ENCODE data around the gene PGAP1. TPM values are rescaled to one million over a fixed set of nuclear protein-coding genes. Genes with fewer than 3 reads are reported as not detected.

Gene PGAP1
- total and polyA plus RNA-seq, 4 experiments from 2014 or later: 0.43 to 9.1 (median 4.5) TPM

GRCh38 chr2:196934672-196935071, 8.2 kb upstream of the PGAP1 start:
- Histone ChIP-seq H3K4me1 (ENCODE audit: insufficient read depth, low read length) (peaks cover 19% of the 10 kb centered on the region), H3K36me3 (ENCODE audit: insufficient read depth, low read length) (no peaks in the 10 kb centered on the region), H3K27me3 (ENCODE audit: insufficient read depth, low read length) (no peaks in the 10 kb centered on the region), H3K27ac (ENCODE audit: low read depth, low read length) (no peak overlapping the region), H3K4me3 (ENCODE audit: low read length in 2 of 2) (no peak overlapping the region), H3K9me3 (ENCODE audit: control insufficient read depth in 1 of 2, low read length in 2 of 2) (no peaks in the 10 kb centered on the region)
- no peak for DNase-seq
- CTCF ChIA-PET (ENCODE audit: partially characterized antibody): no interaction called here
- no peaks in the 10 kb centered on the region for H3K36me3 Mint-ChIP-seq
- no peaks in the 10 kb centered on the region for H3K9me3 Mint-ChIP-seq
- no peaks in the 10 kb centered on the region for H3K27me3 Mint-ChIP-seq
- no peak overlapping the region for H3K27ac Mint-ChIP-seq
- intact Hi-C loops (cut with micrococcal nuclease): no loop called here
- peaks cover 0 to 4% (median 1%) of the 10 kb centered on the region in 4 donors for H3K4me1 Mint-ChIP-seq
- no peak overlapping the region for H3K4me3 Mint-ChIP-seq
- POLR2A ChIA-PET (ENCODE audit: partially characterized antibody): no interaction called here

DNA sequence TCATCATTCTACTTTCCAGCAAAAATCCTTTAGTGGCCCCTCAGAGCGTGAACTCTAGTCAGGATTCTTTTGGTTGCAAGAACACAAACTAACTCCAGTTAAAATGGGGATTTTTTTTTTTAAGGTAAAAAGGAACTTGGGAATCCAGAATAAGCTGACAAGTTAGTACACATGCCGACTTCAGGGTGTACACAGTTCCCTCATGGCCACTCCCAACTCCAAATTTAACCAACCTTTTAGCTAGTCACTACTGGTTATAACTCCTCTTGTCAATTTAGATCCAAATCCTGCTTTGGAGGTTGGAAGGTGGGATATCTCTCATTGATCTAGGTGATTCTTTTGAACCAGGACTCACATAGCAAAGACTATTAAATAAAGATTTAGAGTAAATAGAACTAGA, 5.0 kb upstream of the PGAP1 start:
- intact Hi-C loops (cut with micrococcal nuclease): no loop called here
- no peaks in the 10 kb centered on the region for H3K9me3 Mint-ChIP-seq
- Histone ChIP-seq H3K9me3 (ENCODE audit: control insufficient read depth in 1 of 2, low read length in 2 of 2) (no peaks in the 10 kb centered on the region), H3K27me3 (ENCODE audit: insufficient read depth, low read length) (no peaks in the 10 kb centered on the region), H3K27ac (ENCODE audit: low read depth, low read length) (no peak overlapping the region), H3K36me3 (ENCODE audit: insufficient read depth, low read length) (no peaks in the 10 kb centered on the region), H3K4me3 (ENCODE audit: low read length in 2 of 2) (no peak overlapping the region), H3K4me1 (ENCODE audit: insufficient read depth, low read length) (peaks cover 28% of the 10 kb centered on the region)
- ChIA-PET POLR2A (ENCODE audit: partially characterized antibody) (no interaction called here), CTCF (ENCODE audit: partially characterized antibody) (no interaction called here)
- H3K27me3 Mint-ChIP-seq: no peaks in the 10 kb centered on the region
- peaks cover 0 to 11% of the 10 kb centered on the region in 2 donors for H3K36me3 Mint-ChIP-seq
- H3K27ac Mint-ChIP-seq: no peak overlapping the region
- no peak for DNase-seq
- no peak overlapping the region for H3K4me3 Mint-ChIP-seq
- H3K4me1 Mint-ChIP-seq: peaks cover 10 to 12% (median 11%) of the 10 kb centered on the region in 4 donors

GRCh38 chr2:196927376-196928225, 1.1 kb upstream of the PGAP1 start:
- Mint-ChIP-seq H3K4me3 (peak overlapping the region; percentile 92 to 98 (median 96)), H3K4me1 (peaks cover 22 to 32% (median 27%) of the 10 kb centered on the region in 4 donors), H3K27ac (peak overlapping the region; percentile 93 to 98 (median 95)), H3K9me3 (no peaks in the 10 kb centered on the region), H3K36me3 (peaks cover 0 to 20% of the 10 kb centered on the region in 2 donors), H3K27me3 (no peaks in the 10 kb centered on the region)
- Histone ChIP-seq H3K27ac (ENCODE audit: low read depth, low read length) (peak overlapping the region; percentile 71), H3K9me3 (ENCODE audit: control insufficient read depth in 1 of 2, low read length in 2 of 2) (no peaks in the 10 kb centered on the region), H3K36me3 (ENCODE audit: insufficient read depth, low read length) (no peaks in the 10 kb centered on the region), H3K4me1 (ENCODE audit: insufficient read depth, low read length) (peaks cover 39% of the 10 kb centered on the region), H3K27me3 (ENCODE audit: insufficient read depth, low read length) (no peaks in the 10 kb centered on the region), H3K4me3 (ENCODE audit: low read length in 2 of 2) (peak overlapping the region; percentile 19 to 78)
- POLR2A ChIA-PET (ENCODE audit: partially characterized antibody): interaction anchor here (1.1 to 4.5 kb wide), 6 partner anchors 11 to 525 kb away, joined by 3 to 26 read pairs (median 4); partner anchors contain the start of genes GTF3C3 and SF3B1
- peak; percentile 58 to 78 (median 65) for DNase-seq
- CTCF ChIA-PET (ENCODE audit: partially characterized antibody): interaction anchor here (1.3 to 3.2 kb wide), 2 partner anchors 10 to 128 kb away, joined by 3 to 9 read pairs; no protein-coding TSS in a partner anchor
- intact Hi-C loops (cut with micrococcal nuclease): loop anchor here (5.0 kb wide), 2 partner anchors 60 to 130 kb away; partner anchors contain the start of gene GTF3C3

GRCh38 chr2:196925768-196926561, 542 bp downstream of the PGAP1 start:
- intact Hi-C loops (cut with micrococcal nuclease): loop anchor here (1.0 to 5.0 kb wide), 3 partner anchors 8 to 129 kb away; partner anchors contain the start of gene GTF3C3
- CTCF ChIA-PET (ENCODE audit: partially characterized antibody): interaction anchor here (3.2 kb wide), 1 partner anchor 12 kb away, joined by 9 read pairs; no protein-coding TSS in a partner anchor

DNA sequence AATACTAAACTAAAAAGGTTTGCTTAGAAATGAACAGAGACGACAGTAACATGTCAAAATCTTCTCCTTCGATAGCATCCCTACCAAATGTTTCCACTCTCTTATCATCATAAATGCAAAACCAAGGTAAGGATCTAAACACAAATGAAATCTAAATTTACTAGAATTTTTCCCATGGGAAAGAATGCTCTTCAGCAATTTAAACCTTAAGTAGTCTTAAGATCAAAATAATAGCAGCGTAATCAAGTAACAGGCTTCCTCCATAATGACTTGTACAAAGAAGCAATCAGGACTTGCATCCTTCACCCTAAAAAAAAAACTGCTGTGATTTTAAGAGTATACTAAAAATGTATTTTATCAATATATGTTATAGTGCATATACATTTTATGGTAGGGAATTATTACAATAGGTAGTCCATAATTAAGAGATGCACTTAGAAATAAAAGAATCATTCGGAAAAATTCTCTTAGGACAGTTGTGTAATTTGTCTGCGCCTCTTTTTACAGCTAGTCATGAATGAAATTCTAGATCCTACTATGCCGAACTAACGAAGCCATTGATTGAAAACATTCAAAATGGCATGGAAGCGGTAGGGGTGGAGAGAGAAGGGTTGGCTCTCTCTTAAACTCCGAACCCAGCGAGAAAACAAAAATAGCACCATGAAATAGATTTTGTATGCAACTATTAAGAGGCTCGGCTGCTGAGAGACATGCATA, 1.3 kb downstream of the PGAP1 start:
- Histone ChIP-seq H3K9me3 (ENCODE audit: control insufficient read depth in 1 of 2, low read length in 2 of 2) (no peaks in the 10 kb centered on the region), H3K27ac (ENCODE audit: low read depth, low read length) (no peak overlapping the region), H3K4me1 (ENCODE audit: insufficient read depth, low read length) (peaks cover 28% of the 10 kb centered on the region), H3K36me3 (ENCODE audit: insufficient read depth, low read length) (no peaks in the 10 kb centered on the region), H3K27me3 (ENCODE audit: insufficient read depth, low read length) (no peaks in the 10 kb centered on the region), H3K4me3 (ENCODE audit: low read length in 2 of 2) (peak overlapping the region; percentile 78 to 86)
- Mint-ChIP-seq H3K4me1 (peaks cover 28 to 35% (median 30%) of the 10 kb centered on the region in 4 donors), H3K9me3 (no peaks in the 10 kb centered on the region), H3K27ac (peak overlapping the region; percentile 84 to 95 (median 93)), H3K36me3 (peaks cover 0 to 20% of the 10 kb centered on the region in 2 donors), H3K27me3 (no peaks in the 10 kb centered on the region), H3K4me3 (peak overlapping the region; percentile 92 to 98 (median 96))
- intact Hi-C loops (cut with micrococcal nuclease): loop anchor here (5.0 kb wide), 2 partner anchors 62 to 128 kb away; partner anchors contain the start of gene GTF3C3
- CTCF ChIA-PET (ENCODE audit: partially characterized antibody): interaction anchor here (1.1 to 3.2 kb wide), 2 partner anchors 13 to 174 kb away, joined by 3 to 9 read pairs; no protein-coding TSS in a partner anchor
- no peak for DNase-seq
- POLR2A ChIA-PET (ENCODE audit: partially characterized antibody): interaction anchor here (4.5 kb wide), 1 partner anchor 9 kb away, joined by 26 read pairs; no protein-coding TSS in a partner anchor

More at GRCh38 chr2:196925768-196926561, 542 bp downstream of the PGAP1 start:
- peak in 4 of 5 donors; percentile 6 to 24 (median 12) for DNase-seq
- peak overlapping the region; percentile 92 to 98 (median 96) for H3K4me3 Mint-ChIP-seq
- Histone ChIP-seq H3K4me3 (ENCODE audit: low read length in 2 of 2) (peak overlapping the region; percentile 78 to 86), H3K27me3 (ENCODE audit: insufficient read depth, low read length) (no peaks in the 10 kb centered on the region), H3K9me3 (ENCODE audit: control insufficient read depth in 1 of 2, low read length in 2 of 2) (no peaks in the 10 kb centered on the region), H3K27ac (ENCODE audit: low read depth, low read length) (peak overlapping the region; percentile 71), H3K4me1 (ENCODE audit: insufficient read depth, low read length) (peaks cover 28% of the 10 kb centered on the region), H3K36me3 (ENCODE audit: insufficient read depth, low read length) (no peaks in the 10 kb centered on the region)
- H3K36me3 Mint-ChIP-seq: peaks cover 0 to 20% of the 10 kb centered on the region in 2 donors
- H3K9me3 Mint-ChIP-seq: no peaks in the 10 kb centered on the region
- POLR2A ChIA-PET (ENCODE audit: partially characterized antibody): interaction anchor here (0.5 to 4.5 kb wide), 4 partner anchors 10 to 597 kb away, joined by 3 to 26 read pairs (median 8); partner anchors contain the start of gene GTF3C3
- peak overlapping the region; percentile 84 to 95 (median 93) for H3K27ac Mint-ChIP-seq
- H3K27me3 Mint-ChIP-seq: no peaks in the 10 kb centered on the region
- H3K4me1 Mint-ChIP-seq: peaks cover 27 to 34% (median 30%) of the 10 kb centered on the region in 4 donors

GRCh38 chr2:196924051-196924450, 2.5 kb downstream of the PGAP1 start:
- Histone ChIP-seq H3K27me3 (ENCODE audit: insufficient read depth, low read length) (no peaks in the 10 kb centered on the region), H3K4me3 (ENCODE audit: low read length in 2 of 2) (no peak overlapping the region), H3K9me3 (ENCODE audit: control insufficient read depth in 1 of 2, low read length in 2 of 2) (no peaks in the 10 kb centered on the region), H3K4me1 (ENCODE audit: insufficient read depth, low read length) (peaks cover 28% of the 10 kb centered on the region), H3K36me3 (ENCODE audit: insufficient read depth, low read length) (no peaks in the 10 kb centered on the region), H3K27ac (ENCODE audit: low read depth, low read length) (no peak overlapping the region)
- peak overlapping the region in 3 of 8 donors; percentile 22 to 98 (median 25) for H3K4me3 Mint-ChIP-seq
- peaks cover 6 to 24% of the 10 kb centered on the region in 2 donors for H3K36me3 Mint-ChIP-seq
- no peak overlapping the region for H3K27ac Mint-ChIP-seq
- CTCF ChIA-PET (ENCODE audit: partially characterized antibody): interaction anchor here (1.1 kb wide), 1 partner anchor 173 kb away, joined by 3 read pairs; no protein-coding TSS in a partner anchor
- no peaks in the 10 kb centered on the region for H3K27me3 Mint-ChIP-seq
- intact Hi-C loops (cut with micrococcal nuclease): no loop called here
- no peak for DNase-seq
- POLR2A ChIA-PET (ENCODE audit: partially characterized antibody): interaction anchor here (4.5 kb wide), 1 partner anchor 8 kb away, joined by 26 read pairs; no protein-coding TSS in a partner anchor
- H3K4me1 Mint-ChIP-seq: peaks cover 28 to 36% (median 30%) of the 10 kb centered on the region in 4 donors
- H3K9me3 Mint-ChIP-seq: no peaks in the 10 kb centered on the region

Data from CD4-positive, alpha-beta memory T cell (primary cell).